ENCODE data around the gene MCM6.
"Not testable (repeated sequence)": the region's sequence is repeated elsewhere in the genome, so short reads cannot be mapped to it uniquely, and the experiment has no call there.

The MCM6 gene

GRCh38 chr2:135798275-135798705 lies 78.0 kb downstream of the MCM6 start:
- intact Hi-C loops (cut with micrococcal nuclease) = no loop called here
- Mint-ChIP-seq H3K4me3 (no peak overlapping the region), H3K4me1 (ENCODE audit: low read depth) (peaks cover 40% of the 10 kb centered on the region), H3K36me3 (ENCODE audit: low read depth) (no peaks in the 10 kb centered on the region), H3K9me3 (no peaks in the 10 kb centered on the region), H3K27ac (peak overlapping the region; percentile 48), H3K27me3 (peaks cover 4% of the 10 kb centered on the region)

GRCh38 chr2:135797497-135798274 lies 78.6 kb downstream of the MCM6 start:
- H3K4me3 Mint-ChIP-seq = no peak overlapping the region
- no peaks in the 10 kb centered on the region for H3K36me3 Mint-ChIP-seq (ENCODE audit: low read depth)
- no peaks in the 10 kb centered on the region for H3K9me3 Mint-ChIP-seq
- intact Hi-C loops (cut with micrococcal nuclease) = no loop called here
- peaks cover 4% of the 10 kb centered on the region for H3K27me3 Mint-ChIP-seq
- peak overlapping the region; percentile 48 for H3K27ac Mint-ChIP-seq
- H3K4me1 Mint-ChIP-seq (ENCODE audit: low read depth) = peaks cover 40% of the 10 kb centered on the region

GRCh38 chr2:135796606-135797005 lies 79.6 kb downstream of the MCM6 start:
- Mint-ChIP-seq H3K4me3 (no peak overlapping the region), H3K36me3 (ENCODE audit: low read depth) (no peaks in the 10 kb centered on the region), H3K9me3 (no peaks in the 10 kb centered on the region), H3K27me3 (peaks cover 4% of the 10 kb centered on the region), H3K27ac (no peak overlapping the region), H3K4me1 (ENCODE audit: low read depth) (peaks cover 40% of the 10 kb centered on the region)
- intact Hi-C loops (cut with micrococcal nuclease) = no loop called here

- peaks cover 34% of the 10 kb centered on the region for H3K4me1 Mint-ChIP-seq (ENCODE audit: low read depth)
- H3K9me3 Mint-ChIP-seq; H3K27ac Mint-ChIP-seq; H3K27me3 Mint-ChIP-seq; intact Hi-C loops (cut with micrococcal nuclease); H3K4me3 Mint-ChIP-seq; H3K36me3 Mint-ChIP-seq (ENCODE audit: low read depth): not testable (repeated sequence)
These were observed 80.6 kb downstream of the MCM6 start for GRCh38 chr2:135795641-135796040.

GRCh38 chr2:135792401-135793150 lies 83.7 kb downstream of the MCM6 start:
- intact Hi-C loops (cut with micrococcal nuclease) = no loop called here
- peaks cover under 1% of the 10 kb centered on the region for H3K36me3 Mint-ChIP-seq (ENCODE audit: low read depth)
- H3K4me3 Mint-ChIP-seq = no peak overlapping the region
- no peak overlapping the region for H3K27ac Mint-ChIP-seq
- H3K27me3 Mint-ChIP-seq = peaks cover 4% of the 10 kb centered on the region
- H3K4me1 Mint-ChIP-seq (ENCODE audit: low read depth) = peaks cover 19% of the 10 kb centered on the region
- H3K9me3 Mint-ChIP-seq = no peaks in the 10 kb centered on the region

- H3K4me1 Mint-ChIP-seq (ENCODE audit: low read depth) = peaks cover 16% of the 10 kb centered on the region
- H3K9me3 Mint-ChIP-seq = no peaks in the 10 kb centered on the region
- H3K27me3 Mint-ChIP-seq = peaks cover 4% of the 10 kb centered on the region
- peaks cover 10% of the 10 kb centered on the region for H3K36me3 Mint-ChIP-seq (ENCODE audit: low read depth)
- H3K4me3 Mint-ChIP-seq = no peak overlapping the region
- intact Hi-C loops (cut with micrococcal nuclease) = no loop called here
- no peak overlapping the region for H3K27ac Mint-ChIP-seq
These were observed 84.6 kb downstream of the MCM6 start for GRCh38 chr2:135791418-135792190.

- intact Hi-C loops (cut with micrococcal nuclease) = no loop called here
- Mint-ChIP-seq H3K4me3 (no peak overlapping the region), H3K36me3 (ENCODE audit: low read depth) (peaks cover 22% of the 10 kb centered on the region), H3K27ac (no peak overlapping the region), H3K27me3 (peaks cover 4% of the 10 kb centered on the region), H3K9me3 (no peaks in the 10 kb centered on the region), H3K4me1 (ENCODE audit: low read depth) (peaks cover 12% of the 10 kb centered on the region)
These were observed 85.8 kb downstream of the MCM6 start for GRCh38 chr2:135790423-135790822.
